DOHH2 (cell line): ENCODE data around the gene BHLHE23.

Experiments used
- CTCF ChIP-seq: fragments of 200-600 bp; sonication (generic); IDR thresholded peaks from one replicate; pipeline ENCODE4 v1.5.1; 2014; ENCODE audit warnings: antibody characterized with exemption, mild to moderate bottlenecking, low read depth, low read length; ENCODE audit not compliant: poor library complexity, severe bottlenecking
- EZH2phosphoT487 ChIP-seq: fragments of 200-600 bp; sonication (generic); IDR thresholded peaks from 2 replicates; pipeline ENCODE4 v1.6.1; 2017; ENCODE audit warnings: borderline replicate concordance, mild to moderate bottlenecking, antibody characterized with exemption, low read length, moderate library complexity, mixed read lengths

GRCh38 chr20:62979310-62979709, 27.5 kb downstream of the BHLHE23 start:
- TF ChIP-seq CTCF: no peak
- TF ChIP-seq EZH2phosphoT487: no peak
